ENCODE data around the gene CNTNAP2.

DNA sequence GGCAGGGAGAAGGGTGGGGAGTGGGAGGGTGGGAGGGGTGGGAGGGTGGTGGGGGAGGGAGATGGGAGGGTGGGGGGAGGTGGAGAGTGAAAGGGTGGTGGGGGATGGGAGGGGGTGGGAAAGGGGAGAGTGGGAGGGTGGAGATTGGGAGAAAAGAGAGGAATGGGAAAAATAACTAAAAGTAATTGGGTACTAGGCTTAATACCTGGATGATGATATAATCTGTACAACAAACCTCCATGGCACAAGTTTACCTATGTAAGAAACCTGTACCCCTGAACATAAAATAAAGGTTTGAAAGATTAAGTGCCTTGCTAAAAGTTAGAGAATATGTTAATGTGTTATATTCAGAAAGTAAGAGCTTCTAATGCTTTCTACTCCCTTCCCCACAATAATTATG lies 564.9 kb downstream of the CNTNAP2 start:
- no peak for TF ChIP-seq SP1 (IDR thresholded peaks at IDR 0.05)
- no peak for TF ChIP-seq FOXA1 (IDR thresholded peaks at IDR 0.05)
